ENCODE measurements around the gene VTCN1.
"Not testable (repeated sequence)": the region's sequence is repeated elsewhere in the genome, so short reads cannot be mapped to it uniquely, and the experiment has no call there.

VTCN1 gene

GRCh38 chr1:117171900-117172511 is 38.7 kb downstream of the VTCN1 start:
- peak; percentile 18 for TF ChIP-seq CTCF (conservative IDR thresholded peaks at IDR 0.05; ENCODE audit: low read depth, low read length)
- H3K4me3 ChIP-seq (ENCODE audit: low read length) = no peak overlapping the region
- DNase-seq (ENCODE audit: low read depth) = peak; percentile 99

- H3K4me3 ChIP-seq (ENCODE audit: low read length) = no peak overlapping the region
- peak; percentile 55 for DNase-seq (ENCODE audit: low read depth)
- no peak for TF ChIP-seq CTCF (conservative IDR thresholded peaks at IDR 0.05; ENCODE audit: low read depth, low read length)
Observed at GRCh38 chr1:117169871-117170596, 40.7 kb downstream of the VTCN1 start.

GRCh38 chr1:117167402-117167801 is 43.3 kb downstream of the VTCN1 start:
- TF ChIP-seq CTCF (conservative IDR thresholded peaks at IDR 0.05; ENCODE audit: low read depth, low read length) = no peak
- DNase-seq (ENCODE audit: low read depth) = no peak
- H3K4me3 ChIP-seq (ENCODE audit: low read length) = no peak overlapping the region

GRCh38 chr1:117166076-117166475 is 44.7 kb downstream of the VTCN1 start:
- no peak for TF ChIP-seq CTCF (conservative IDR thresholded peaks at IDR 0.05; ENCODE audit: low read depth, low read length)
- peak; percentile 85 for DNase-seq (ENCODE audit: low read depth)
- no peak overlapping the region for H3K4me3 ChIP-seq (ENCODE audit: low read length)

- no peak overlapping the region for H3K4me3 ChIP-seq (ENCODE audit: low read length)
- TF ChIP-seq CTCF (conservative IDR thresholded peaks at IDR 0.05; ENCODE audit: low read depth, low read length) = no peak
Observed at GRCh38 chr1:117164209-117164608, 46.5 kb downstream of the VTCN1 start.

GRCh38 chr1:117162816-117163215 is 47.9 kb downstream of the VTCN1 start:
- no peak for TF ChIP-seq CTCF (conservative IDR thresholded peaks at IDR 0.05; ENCODE audit: low read depth, low read length)
- H3K4me3 ChIP-seq (ENCODE audit: low read length) = no peak overlapping the region
- no peak for DNase-seq (ENCODE audit: low read depth)

More at GRCh38 chr1:117164209-117164608, 46.5 kb downstream of the VTCN1 start:
- DNase-seq (ENCODE audit: low read depth) = no peak

- no peak overlapping the region for H3K4me3 ChIP-seq (ENCODE audit: low read length)
- no peak for DNase-seq (ENCODE audit: low read depth)
- no peak for TF ChIP-seq CTCF (conservative IDR thresholded peaks at IDR 0.05; ENCODE audit: low read depth, low read length)
Observed at GRCh38 chr1:117161887-117162286, 48.8 kb downstream of the VTCN1 start.

GRCh38 chr1:117151305-117151704 is 59.4 kb downstream of the VTCN1 start:
- DNase-seq (ENCODE audit: low read depth) = not testable (repeated sequence)

More at GRCh38 chr1:117151305-117151704, 59.4 kb downstream of the VTCN1 start:
- H3K4me3 ChIP-seq (ENCODE audit: low read length) = not testable (repeated sequence)

Data from retinal pigment epithelial cell (primary cell).